Measurements from ENCODE around the gene IGF2R. TPM values are rescaled to one million over a fixed set of nuclear protein-coding genes. Genes with fewer than 3 reads are reported as not detected.

The IGF2R gene
- total and polyA plus RNA-seq, 2 of the 13 experiments (the other 11 are each of a cell fraction or from before 2014, with no cell fraction given) = 38.3 to 70.0 TPM

- POLR2A ChIA-PET = no interaction called here
- CTCF ChIA-PET (ENCODE audit: low intra/inter-chr PET ratio, low total read pairs) = no interaction called here
- H3K27me3 ChIP-seq (ENCODE audit: control insufficient read depth in 1 of 2, insufficient read depth in 2 of 2, low read length in 2 of 2) = no peaks in the 10 kb centered on the region
- no peaks in the 10 kb centered on the region for H3K9me3 ChIP-seq (ENCODE audit: low read length)
- ATAC-seq = no peak
- H2AFZ ChIP-seq (ENCODE audit: low read length) = no peak overlapping the region
- 90% methylated on average over 20 of the region's 21 CpGs for WGBS (ENCODE audit: low lambda C conversion rate)
- FAIRE-seq = no peak
- H3K4me1 ChIP-seq (ENCODE audit: insufficient read depth, low read length) = peaks cover 59% of the 10 kb centered on the region
- H3K4me3 ChIP-seq (replicated peaks in 1 of 3; ENCODE audit: insufficient read depth in 1 of 3, low read depth in 2 of 3, low read length in 3 of 3) = no peak overlapping the region
- H3K9ac ChIP-seq (ENCODE audit: insufficient read depth, low read depth, low read length) = no peak overlapping the region
- H3K4me2 ChIP-seq (ENCODE audit: low read depth, low read length) = 0 out of 2 replicates have a peak overlapping the region, but pooled peaks have one; percentile 27
- no peak for DNase-seq (ENCODE audit: low spot score)
- intact Hi-C loops (cut with micrococcal nuclease; ENCODE audit: unreplicated experiment) = loop anchor here (5.0 to 10.0 kb wide), 3 partner anchors 119 to 256 kb away; partner anchors contain the start of genes SLC22A2 and SLC22A3
- H3K79me2 ChIP-seq (ENCODE audit: insufficient read depth, low read length) = no peaks in the 10 kb centered on the region
- H3K36me3 ChIP-seq (replicated peaks in 1 of 2; ENCODE audit: control insufficient read depth in 1 of 2, insufficient read depth in 2 of 2, low read length in 2 of 2) = no peaks in the 10 kb centered on the region
- peak overlapping the region; percentile 43 for H3K27ac ChIP-seq (ENCODE audit: extremely low read length, insufficient read depth, low read length)
- H4K20me1 ChIP-seq (ENCODE audit: insufficient read depth, low read length) = no peaks in the 10 kb centered on the region
- no TSS peak for BruUV-seq (replicated peaks)
- in situ Hi-C loops (cut with HindIII; ENCODE audit: extremely low pct_ligation_motif_present, low pct_unique_long_range_greater_than_20kb) = no loop called here
- TF ChIP-seq KDM5B (CRISPR knock-in tag; IDR thresholded peaks at IDR 0.05; ENCODE audit: borderline replicate concordance) (peak; percentile 56; the same call in 1 of the 2 replicates), ZNF782 (CRISPR knock-in tag; IDR thresholded peaks at IDR 0.05; ENCODE audit: borderline replicate concordance) (0 out of 2 replicates have a peak, but pooled peaks have one; percentile 31), CBFB (CRISPR knock-in tag; IDR thresholded peaks at IDR 0.05) (no peak), PAXIP1 (CRISPR knock-in tag; conservative IDR thresholded peaks at IDR 0.05) (no peak), FOSL2 (CRISPR knock-in tag; IDR thresholded peaks at IDR 0.05) (no peak), XRCC5 (optimal IDR thresholded peaks at IDR 0.05; ENCODE audit: low read length) (no peak), NFIB (CRISPR knock-in tag; IDR thresholded peaks at IDR 0.05; ENCODE audit: borderline replicate concordance) (no peak), ATF7 (IDR thresholded peaks at IDR 0.05) (no peak), ATF7 (CRISPR knock-in tag; IDR thresholded peaks at IDR 0.05) (0 out of 2 replicates have a peak, but pooled peaks have one; percentile 16), ZNF879 (CRISPR knock-in tag; IDR thresholded peaks at IDR 0.05) (no peak), SOX6 (IDR thresholded peaks at IDR 0.05) (no peak), SOX6 (CRISPR knock-in tag; IDR thresholded peaks at IDR 0.05) (no peak), ZBTB43 (CRISPR knock-in tag; conservative IDR thresholded peaks at IDR 0.05) (no peak), ZNF546 (CRISPR knock-in tag; conservative IDR thresholded peaks at IDR 0.05) (no peak)
- TF ChIP-seq, protein P1, sequence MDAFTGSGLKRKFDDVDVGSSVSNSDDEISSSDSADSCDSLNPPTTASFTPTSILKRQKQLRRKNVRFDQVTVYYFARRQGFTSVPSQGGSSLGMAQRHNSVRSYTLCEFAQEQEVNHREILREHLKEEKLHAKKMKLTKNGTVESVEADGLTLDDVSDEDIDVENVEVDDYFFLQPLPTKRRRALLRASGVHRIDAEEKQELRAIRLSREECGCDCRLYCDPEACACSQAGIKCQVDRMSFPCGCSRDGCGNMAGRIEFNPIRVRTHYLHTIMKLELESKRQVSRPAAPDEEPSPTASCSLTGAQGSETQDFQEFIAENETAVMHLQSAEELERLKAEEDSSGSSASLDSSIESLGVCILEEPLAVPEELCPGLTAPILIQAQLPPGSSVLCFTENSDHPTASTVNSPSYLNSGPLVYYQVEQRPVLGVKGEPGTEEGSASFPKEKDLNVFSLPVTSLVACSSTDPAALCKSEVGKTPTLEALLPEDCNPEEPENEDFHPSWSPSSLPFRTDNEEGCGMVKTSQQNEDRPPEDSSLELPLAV (CRISPR knock-in tag; conservative IDR thresholded peaks at IDR 0.05; ENCODE audit: low read depth) = no peak
Observed at GRCh38 chr6:160135907-160136655, 167.2 kb downstream of the IGF2R start.

Data from HepG2 (cell line).